NCI-H2196 treated with DMSO at 0.1 percent for 48 hours (cell line): ENCODE measurements around the gene SNX19.

Experiments used
- DNase-seq: peaks from one replicate; lab custom pipeline; 2025; ENCODE audit not compliant: unreplicated experiment; lab: John Stamatoyannopoulos, UW

The SNX19 gene

GRCh38 chr11:130846606-130847005 is 69.7 kb downstream of the SNX19 start:
- no peak for DNase-seq

- DNase-seq: no peak
These were observed 74.3 kb downstream of the SNX19 start for GRCh38 chr11:130842001-130842400.

DNA sequence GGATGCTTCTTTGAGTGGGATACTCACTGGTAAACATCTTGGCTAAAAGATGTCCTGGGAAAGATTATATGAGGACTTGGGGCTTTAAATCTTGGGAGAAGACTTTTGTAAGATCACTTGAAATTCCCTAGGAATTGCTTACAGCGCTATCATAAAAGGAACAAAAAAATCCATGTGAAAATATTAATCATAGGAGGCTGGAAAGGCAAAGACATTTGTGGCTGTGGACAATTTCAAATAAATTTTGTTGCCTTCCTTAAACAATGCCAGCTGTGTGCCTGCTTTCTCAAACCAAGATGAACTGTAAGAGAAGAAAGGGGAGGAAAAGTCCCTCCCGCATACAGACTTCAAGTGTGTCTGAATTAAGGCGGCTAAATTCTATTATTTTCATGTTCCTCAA is 75.6 kb downstream of the SNX19 start:
- DNase-seq: no peak

DNA sequence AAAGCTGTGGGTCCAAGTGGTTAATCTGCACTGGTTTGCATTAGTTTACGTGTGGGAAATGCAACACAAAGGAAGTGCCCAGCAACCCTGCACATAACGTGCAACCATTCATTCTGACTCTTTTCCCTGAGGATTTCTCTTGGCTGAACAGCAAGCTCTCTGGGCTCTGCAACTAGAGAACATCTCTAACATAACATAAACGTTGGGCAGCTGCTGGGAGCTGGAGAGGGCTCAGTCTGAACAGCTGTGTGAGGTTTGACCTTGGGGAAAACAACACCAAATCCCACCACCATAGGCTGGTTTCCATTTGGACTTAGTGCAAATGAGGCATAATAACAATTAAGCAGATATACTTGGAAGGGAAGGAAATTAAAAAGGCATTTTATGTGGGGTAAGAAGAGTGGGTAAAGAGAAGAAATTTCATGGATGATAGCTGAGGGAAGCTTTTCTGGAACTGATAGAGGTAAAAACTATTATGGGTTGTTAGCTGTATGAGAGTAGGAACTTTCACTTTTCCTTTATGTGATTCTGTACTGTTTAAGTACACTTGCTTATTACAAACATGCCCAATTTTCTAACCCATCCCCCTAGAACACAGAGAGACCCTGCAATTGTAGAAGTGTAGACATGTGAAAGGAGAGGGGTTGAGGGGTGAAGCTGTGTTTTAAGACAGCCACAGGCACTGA is 76.2 kb downstream of the SNX19 start:
- DNase-seq: no peak

DNA sequence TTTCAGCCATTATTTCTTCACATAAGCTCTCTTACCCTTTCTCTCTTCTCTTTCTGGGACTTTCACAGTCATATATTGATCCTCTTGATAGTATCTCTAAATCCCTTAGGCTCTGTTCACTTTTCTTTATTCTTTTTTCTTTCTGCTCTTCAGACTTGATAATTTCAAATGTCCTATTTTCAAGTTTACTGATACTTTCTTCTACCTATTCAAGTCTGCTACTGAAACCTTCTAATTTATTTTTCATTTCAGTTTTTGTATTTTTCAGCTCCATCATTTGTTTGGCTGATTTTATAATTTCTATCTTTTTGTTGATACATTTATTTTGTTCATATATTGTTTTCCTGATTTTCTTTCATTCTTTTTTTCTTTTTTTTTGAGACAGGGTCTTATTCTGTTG is 79.1 kb downstream of the SNX19 start:
- DNase-seq: no peak

DNA sequence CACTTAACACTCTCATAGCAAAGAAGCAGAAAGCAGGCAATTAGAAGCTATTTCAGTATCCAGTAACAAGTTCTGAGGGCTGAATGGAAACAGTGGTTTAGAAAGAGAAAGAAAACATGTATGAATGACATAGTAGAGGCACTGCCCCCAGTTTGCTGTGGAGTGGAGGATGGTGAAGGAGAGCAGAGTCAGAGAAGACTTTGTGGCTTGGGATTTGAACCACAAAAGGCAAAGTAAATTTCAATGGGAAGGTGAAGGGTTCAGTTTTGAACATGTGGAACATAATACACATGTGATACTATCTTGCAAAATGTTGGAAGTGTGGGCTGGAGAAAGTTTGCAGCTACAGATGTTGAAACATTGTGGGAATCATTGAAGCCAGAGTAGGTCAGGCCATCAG is 81.4 kb downstream of the SNX19 start:
- DNase-seq: no peak

DNA sequence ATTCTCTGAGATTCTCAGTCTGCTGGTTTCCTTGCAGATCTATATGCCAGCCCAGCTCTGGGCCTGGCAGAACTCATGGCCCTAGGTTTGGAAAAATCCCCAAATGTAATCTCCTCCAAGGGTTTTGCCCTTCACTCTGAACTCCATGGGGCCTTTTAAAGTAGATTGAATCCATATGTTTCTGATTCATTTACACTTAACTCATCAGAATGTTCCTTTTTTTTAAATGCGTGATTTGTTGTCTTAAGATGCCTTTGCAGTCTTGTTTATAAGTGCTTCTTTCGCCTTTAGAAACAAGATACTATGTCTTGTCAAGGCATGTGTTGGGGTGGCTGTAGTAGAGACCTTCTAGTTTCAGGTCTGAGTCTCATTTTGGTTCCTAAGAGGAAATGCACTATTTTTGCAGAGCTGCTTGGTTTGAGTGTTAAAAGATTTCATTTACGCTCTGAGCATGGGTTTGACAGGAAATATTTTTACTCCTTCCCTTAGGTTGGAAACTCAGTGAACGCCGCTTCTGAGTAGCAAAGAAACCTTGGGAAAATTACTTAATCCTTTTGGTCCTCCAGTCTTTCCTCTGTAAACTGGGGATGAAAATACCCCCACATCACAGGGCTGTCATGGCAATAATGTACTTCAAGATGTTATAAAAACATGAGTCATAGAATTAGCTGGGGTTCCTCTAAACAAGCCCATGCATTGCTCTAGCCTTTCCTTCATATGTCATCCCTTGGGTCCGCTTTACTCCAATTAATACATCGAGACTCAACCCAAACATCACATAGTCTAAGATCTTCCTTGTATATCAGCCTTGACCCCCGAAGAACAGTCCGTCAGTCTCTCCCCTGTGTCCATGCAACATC is 83.5 kb downstream of the SNX19 start:
- DNase-seq: no peak

GRCh38 chr11:130831976-130832375 is 84.3 kb downstream of the SNX19 start:
- no peak for DNase-seq

DNA sequence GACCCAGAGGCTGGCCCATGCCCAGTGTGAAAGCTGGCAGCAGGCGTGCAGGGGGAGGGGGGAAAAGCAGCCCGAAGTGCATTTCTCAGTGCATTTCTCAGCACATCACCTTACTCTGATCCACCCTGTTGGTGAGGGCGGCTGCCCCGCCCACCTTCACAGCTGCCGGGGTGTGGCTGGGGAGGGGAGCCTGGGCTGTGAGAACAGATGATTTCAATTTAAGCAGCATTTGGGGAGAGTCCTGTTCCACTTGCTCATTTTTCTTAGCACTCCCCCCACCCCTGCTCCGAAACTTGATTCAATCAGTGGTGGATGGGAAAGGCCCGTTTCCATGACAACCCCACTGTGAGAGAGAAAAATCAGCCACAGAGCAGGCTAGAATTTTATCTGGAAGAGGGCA is 84.8 kb downstream of the SNX19 start:
- no peak for DNase-seq

DNA sequence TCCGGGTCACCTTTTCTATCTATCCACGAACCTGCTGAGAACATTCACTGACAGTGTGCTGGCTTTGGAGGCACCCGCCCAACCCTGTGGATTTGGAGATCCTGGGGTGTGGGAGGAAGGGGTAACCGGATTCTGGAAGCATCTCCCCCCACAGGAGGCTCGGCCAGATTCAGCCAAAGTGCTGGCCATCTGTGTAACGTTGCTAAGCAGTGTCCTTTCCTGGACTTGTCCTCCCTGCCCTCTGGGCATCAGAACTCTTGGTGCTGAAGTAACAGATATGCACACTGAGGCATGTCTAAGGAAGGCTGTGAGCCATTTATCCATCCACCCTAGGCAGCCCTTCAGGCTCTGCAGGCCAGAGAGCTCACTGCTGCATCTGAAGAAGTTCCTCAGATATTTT is 85.7 kb downstream of the SNX19 start:
- no peak for DNase-seq

DNA sequence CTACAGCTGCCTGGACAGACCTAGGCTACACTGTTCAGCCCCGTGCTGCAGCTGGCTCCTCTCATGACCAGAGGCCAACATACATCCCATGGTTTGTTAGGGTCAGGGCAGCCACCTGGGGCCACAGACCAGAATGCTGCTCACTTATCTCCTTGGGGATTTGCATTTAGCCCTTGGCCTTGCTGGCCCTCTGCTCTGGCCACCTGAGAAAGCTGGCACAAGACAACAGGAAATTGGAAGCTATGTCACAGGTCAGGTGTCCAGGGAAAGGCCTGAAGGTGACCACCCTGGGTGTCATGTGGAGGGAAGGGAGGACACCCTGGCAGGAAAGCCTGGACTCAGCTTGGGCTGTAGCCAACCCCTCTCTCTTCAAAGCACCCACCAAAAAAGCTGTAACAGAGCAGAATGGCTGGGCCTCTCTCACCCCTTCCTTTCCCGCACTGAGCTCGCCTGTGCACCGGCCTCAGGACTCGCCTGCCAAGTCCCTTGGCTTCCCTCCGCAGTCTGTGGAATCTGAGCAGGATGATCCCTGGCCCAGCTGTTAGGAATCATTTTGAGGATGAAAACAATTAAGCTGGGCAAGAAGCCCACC is 86.3 kb downstream of the SNX19 start:
- no peak for DNase-seq

GRCh38 chr11:130828741-130829140 is 87.5 kb downstream of the SNX19 start:
- DNase-seq: no peak

- no peak for DNase-seq
These were observed 88.6 kb downstream of the SNX19 start for GRCh38 chr11:130827451-130828377.

- DNase-seq: no peak
These were observed 89.7 kb downstream of the SNX19 start for GRCh38 chr11:130826572-130826971.

DNA sequence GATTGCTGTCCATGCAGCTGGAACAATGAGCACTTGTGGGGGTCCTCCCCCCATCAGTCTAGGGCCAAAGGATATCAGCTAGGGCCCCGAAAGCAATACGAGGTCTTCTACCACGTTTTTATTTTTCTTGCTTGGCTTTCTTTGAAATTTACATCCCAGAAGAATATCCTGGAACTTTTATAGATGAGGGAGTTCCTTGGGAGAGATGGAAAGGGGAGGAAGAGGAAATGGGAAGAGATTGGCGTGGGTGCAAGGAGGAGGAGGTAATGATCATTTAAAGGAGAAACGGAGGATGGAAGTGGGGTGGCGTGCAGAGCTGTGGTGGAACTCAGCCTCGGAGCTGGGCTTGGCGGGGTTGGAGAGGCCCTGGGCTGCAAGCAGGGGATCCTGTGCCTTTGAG is 90.3 kb downstream of the SNX19 start:
- DNase-seq: no peak

DNA sequence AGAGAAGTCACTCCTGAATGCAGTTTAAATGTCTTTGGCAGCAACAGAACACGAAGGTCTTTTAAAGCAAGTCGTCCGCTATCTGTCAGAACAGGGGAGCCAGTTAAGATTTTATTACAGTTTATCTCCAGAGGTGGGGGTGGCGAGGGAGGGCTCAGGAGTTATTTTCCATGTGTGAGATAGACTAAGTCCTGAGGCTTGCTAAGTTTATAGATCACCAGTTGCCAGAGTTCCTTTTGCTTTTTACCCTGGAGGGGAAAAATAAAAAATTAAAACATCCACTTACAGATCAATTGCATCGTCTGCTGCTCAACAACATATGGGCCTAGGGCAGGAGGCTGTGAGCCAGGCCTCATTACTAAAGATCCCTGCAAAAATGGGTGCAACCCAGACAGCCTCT is 90.7 kb downstream of the SNX19 start:
- DNase-seq: no peak
